HL-60 (cell line): ENCODE data around the gene TRIM44.

Experiments used
- DNase-seq, 2 experiments: peaks; one replicate each; pipeline ENCODE4 v3.0.0-alpha.2; 2010 to 2020; ENCODE audit warnings: low read depth in 1 of 2, low spot score in 1 of 2
- H3K27ac ChIP-seq: fragments of 250-450 bp; sonication (Bioruptor Pico); replicated peaks from 2 replicates; pipeline ENCODE4 v1.5.1; 2020; ENCODE audit warnings: mild to moderate bottlenecking, moderate library complexity
- H3K27me3 ChIP-seq: fragments of 250-450 bp; sonication (Bioruptor Pico); 2 replicates; pipeline ENCODE4 v1.5.1; 2021; ENCODE audit warnings: mild to moderate bottlenecking, moderate library complexity; ENCODE audit not compliant: insufficient read depth, poor library complexity, severe bottlenecking
- H3K4me3 ChIP-seq: replicated peaks from 2 replicates; pipeline ENCODE4 v1.5.1; 2011; ENCODE audit warnings: mild to moderate bottlenecking, control low read depth, low read length; ENCODE audit not compliant: insufficient read depth
- CTCF ChIP-seq: IDR thresholded peaks from one replicate; pipeline ENCODE4 v1.5.1; 2011; ENCODE audit warnings: low read length, control low read depth, inconsistent platforms; ENCODE audit not compliant: insufficient read depth
- GABPA ChIP-seq: IDR thresholded peaks from 2 replicates; pipeline ENCODE4 v1.6.1; 2012; ENCODE audit warnings: low read depth
- POLR2AphosphoS5 ChIP-seq: IDR thresholded peaks from 2 replicates; pipeline ENCODE4 v1.6.1; 2012; ENCODE audit warnings: low read depth
- REST ChIP-seq: IDR thresholded peaks from 2 replicates; pipeline ENCODE4 v1.6.1; 2012; ENCODE audit warnings: low read depth; ENCODE audit not compliant: insufficient replicate concordance
- SPI1 ChIP-seq: IDR thresholded peaks from 2 replicates; pipeline ENCODE4 v1.6.1; 2012; ENCODE audit warnings: low read depth, mild to moderate bottlenecking, borderline replicate concordance

The TRIM44 gene

GRCh38 chr11:35862666-35863065 lies 200.1 kb downstream of the TRIM44 start:
- no peak overlapping the region for H3K27ac ChIP-seq
- TF ChIP-seq SPI1 (no peak), REST (no peak)
- no peaks in the 10 kb centered on the region for H3K27me3 ChIP-seq
- H3K4me3 ChIP-seq, result no peak overlapping the region
- DNase-seq, result no peak

GRCh38 chr11:35864131-35864530 lies 201.6 kb downstream of the TRIM44 start:
- TF ChIP-seq SPI1 (no peak), GABPA (no peak), CTCF (no peak), REST (no peak), POLR2AphosphoS5 (no peak)
- H3K27ac ChIP-seq, result no peak overlapping the region
- no peak for DNase-seq
- H3K4me3 ChIP-seq, result no peak overlapping the region
- H3K27me3 ChIP-seq, result no peaks in the 10 kb centered on the region

GRCh38 chr11:35866601-35867000 lies 204.0 kb downstream of the TRIM44 start:
- H3K27me3 ChIP-seq, result no peaks in the 10 kb centered on the region
- TF ChIP-seq REST, result no peak
- TF ChIP-seq GABPA, result no peak
- no peak for TF ChIP-seq CTCF
- TF ChIP-seq SPI1, result no peak
- TF ChIP-seq POLR2AphosphoS5, result no peak
- H3K4me3 ChIP-seq, result no peak overlapping the region
- no peak for DNase-seq
- H3K27ac ChIP-seq, result no peak overlapping the region
